Gastrocnemius medialis (tissue), 4 donors: ENCODE data around the gene MAP3K12. TPM values are rescaled to one million over a fixed set of nuclear protein-coding genes. Genes with fewer than 3 reads are reported as not detected.

Source experiments
- ATAC-seq, 2 donors: fragments of 150-250 bp; one replicate each; pipeline ENCODE4 v1.9.1; 2016
- DNase-seq, 2 donors: peaks; one replicate each; pipeline ENCODE4 v3.0.0-alpha.2; 2019
- H3K27ac ChIP-seq, 4 donors: fragments of 200-600 bp; sonication (generic); 1 replicate in 1 of 4; 2 replicates in 3 of 4; pipeline ENCODE4 v1.5.1; 2016 to 2018; ENCODE audit warnings: mild to moderate bottlenecking in 2 of 4, moderate library complexity in 1 of 4
- H3K27me3 ChIP-seq, 3 donors: fragments of 200-600 bp; sonication (generic) in 2 of 3; 1 replicate in 1 of 3; 2 replicates in 2 of 3; pipeline versions ENCODE4 v1.5.1 to v1.6.0; 2016 to 2019; ENCODE audit warnings: mild to moderate bottlenecking in 1 of 3, moderate library complexity in 1 of 3
- H3K36me3 ChIP-seq, 2 donors: fragments of 200-600 bp; sonication (generic) in 1 of 2; one replicate each; pipeline ENCODE4 v1.5.1; 2017 to 2018
- H3K4me1 ChIP-seq, 2 donors: fragments of 200-600 bp; sonication (generic) in 1 of 2; one replicate each; pipeline ENCODE4 v1.5.1; 2016 to 2017; ENCODE audit warnings: mild to moderate bottlenecking in 2 of 2
- H3K4me3 ChIP-seq, 4 donors: fragments of 200-600 bp; sonication (generic) in 3 of 4; 1 replicate in 1 of 4; 2 replicates in 3 of 4; pipeline ENCODE4 v1.5.1; 2016 to 2019; ENCODE audit warnings: mild to moderate bottlenecking in 2 of 4
- H3K9me3 ChIP-seq, 3 donors: fragments of 200-600 bp; sonication (generic) in 2 of 3; 1 replicate in 1 of 3; 2 replicates in 2 of 3; pipeline ENCODE4 v1.5.1; 2016 to 2019
- CTCF ChIP-seq, 5 experiments: fragments of 450-650 bp in 3 of 5; fragments of 200-600 bp in 2 of 5; sonication (generic) in 2 of 5; IDR thresholded peaks in 4 of 5; conservative IDR thresholded peaks in 1 of 5; 1 replicate in 4 of 5; 2 replicates in 1 of 5; pipeline ENCODE4 v1.5.1; 2016 to 2019; ENCODE audit warnings: antibody characterized with exemption in 5 of 5, mild to moderate bottlenecking in 3 of 5, moderate library complexity in 3 of 5
- POLR2A ChIP-seq, 2 donors: fragments of 450-650 bp; IDR thresholded peaks; one replicate each; pipeline ENCODE4 v1.6.1; 2017; ENCODE audit warnings: antibody characterized with exemption in 2 of 2, mild to moderate bottlenecking in 2 of 2, moderate library complexity in 2 of 2
- in situ Hi-C, 4 donors: fragments of 200-750 bp; cut with MboI; loops; one replicate each; pipeline versions ENCODE4 v1.15.0 to v1.8.0; 2017; ENCODE audit warnings: low sequenced_read_pairs in 4 of 4
- intact Hi-C: fragments of 100-400 bp; cut with DNase I; formaldehyde crosslinking; loops from one replicate; pipeline ENCODE4 v1.15.1; 2023; ENCODE audit warnings: low total_unique reads
- total RNA-seq, 4 donors: library from RNA; depleted of rRNA; stranded (reverse); fragments of >200 nt; gene quantifications; one replicate each; pipeline versions ENCODE4 v1.1.0 to v1.2.3, GENCODE V29; 2016

The MAP3K12 gene
- total RNA-seq, 4 donors from 2014 or later = 1.1 to 9.9 (median 3.8) TPM

DNA sequence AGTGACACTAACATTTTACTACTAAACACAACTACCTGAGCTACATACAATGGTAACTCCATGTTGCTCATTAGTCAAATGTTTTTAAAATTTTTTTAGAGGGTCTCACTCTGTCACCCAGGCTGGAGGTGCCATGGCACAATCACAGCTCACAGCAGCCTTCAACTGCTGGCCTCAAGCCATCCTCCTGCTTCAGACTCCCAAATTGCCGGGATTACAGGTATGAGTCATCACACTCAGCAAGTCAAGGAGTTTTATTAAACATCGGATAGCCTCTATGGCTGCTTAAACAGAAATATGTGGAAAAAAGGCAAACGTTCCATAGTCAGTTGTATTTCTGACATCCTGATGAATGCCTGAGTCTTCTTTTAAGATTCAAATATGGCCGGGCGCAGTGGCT is 19.1 kb upstream of the MAP3K12 start:
- H3K27me3 ChIP-seq = no peaks in the 10 kb centered on the region
- no peak overlapping the region for H3K4me3 ChIP-seq
- in situ Hi-C loops (loop anchor here in 2 of 4 donors (10.0 kb wide), 1 partner anchor 164 kb away; no protein-coding TSS in a partner anchor), intact Hi-C loops (no loop called here)
- no peaks in the 10 kb centered on the region for H3K4me1 ChIP-seq
- TF ChIP-seq POLR2A (IDR thresholded peaks at IDR 0.05) = no peak
- no peak for TF ChIP-seq CTCF (IDR thresholded peaks at IDR 0.05 in 4 of 5, conservative IDR thresholded peaks at IDR 0.05 in 1 of 5)
- no peak for ATAC-seq
- peaks cover 0 to 98% of the 10 kb centered on the region in 2 donors for H3K36me3 ChIP-seq
- H3K27ac ChIP-seq = no peak overlapping the region
- DNase-seq = no peak
- H3K9me3 ChIP-seq = no peaks in the 10 kb centered on the region

DNA sequence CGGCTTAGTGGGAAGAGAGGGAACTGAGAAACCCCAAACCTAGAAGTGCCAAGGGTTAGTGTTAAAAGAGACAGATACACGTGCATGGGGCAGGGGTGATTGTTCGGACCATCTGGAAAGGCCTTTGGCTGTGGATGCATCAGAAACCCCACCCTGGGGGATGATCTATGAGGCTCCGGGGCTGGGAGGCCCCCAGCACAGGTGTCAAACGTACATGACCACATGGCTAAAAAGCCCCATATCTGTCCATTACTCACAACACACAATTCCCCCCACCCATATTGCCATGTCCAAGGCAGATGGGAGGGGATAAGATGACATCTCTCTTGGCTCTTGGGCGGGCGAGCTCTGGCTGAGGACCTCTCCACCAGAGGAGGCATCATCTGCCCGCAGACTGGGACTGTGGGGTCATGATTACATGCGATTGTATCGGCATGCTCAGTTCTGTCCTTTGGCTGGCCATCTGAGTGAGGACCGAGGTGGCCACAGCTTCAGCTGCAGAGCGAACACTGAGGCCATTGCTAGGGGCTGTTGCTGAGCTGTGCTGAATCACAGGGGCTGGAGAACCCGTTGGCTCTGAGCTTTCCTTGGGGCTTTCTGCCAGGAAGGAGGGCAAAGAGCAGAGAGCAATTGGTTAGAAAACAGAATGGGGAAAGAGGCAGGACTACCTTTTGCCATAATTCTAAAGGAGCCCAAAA is 17.6 kb upstream of the MAP3K12 start:
- intact Hi-C loops (no loop called here), in situ Hi-C loops (loop anchor here in 2 of 4 donors (10.0 kb wide), 1 partner anchor 162 kb away; no protein-coding TSS in a partner anchor)
- Histone ChIP-seq H3K27ac (no peak overlapping the region), H3K4me1 (no peaks in the 10 kb centered on the region), H3K9me3 (no peaks in the 10 kb centered on the region), H3K36me3 (peaks cover 0 to 98% of the 10 kb centered on the region in 2 donors), H3K27me3 (no peaks in the 10 kb centered on the region), H3K4me3 (no peak overlapping the region)
- no peak for ATAC-seq
- no peak for DNase-seq
- no peak for TF ChIP-seq POLR2A (IDR thresholded peaks at IDR 0.05)
- TF ChIP-seq CTCF (IDR thresholded peaks at IDR 0.05 in 4 of 5, conservative IDR thresholded peaks at IDR 0.05 in 1 of 5) = no peak

- no peak for DNase-seq
- no peaks in the 10 kb centered on the region for H3K27me3 ChIP-seq
- H3K4me3 ChIP-seq = no peak overlapping the region
- no peak for ATAC-seq
- in situ Hi-C loops (loop anchor here in 2 of 4 donors (10.0 kb wide), 1 partner anchor 160 kb away; no protein-coding TSS in a partner anchor), intact Hi-C loops (no loop called here)
- no peaks in the 10 kb centered on the region for H3K4me1 ChIP-seq
- H3K9me3 ChIP-seq = no peaks in the 10 kb centered on the region
- TF ChIP-seq CTCF (IDR thresholded peaks at IDR 0.05 in 4 of 5, conservative IDR thresholded peaks at IDR 0.05 in 1 of 5) = no peak
- TF ChIP-seq POLR2A (IDR thresholded peaks at IDR 0.05) = no peak
- peaks cover 0 to 92% of the 10 kb centered on the region in 2 donors for H3K36me3 ChIP-seq
- H3K27ac ChIP-seq = no peak overlapping the region
Measured at GRCh38 chr12:53515291-53515680, 16.0 kb upstream of the MAP3K12 start.

GRCh38 chr12:53514628-53515290 is 15.5 kb upstream of the MAP3K12 start:
- Histone ChIP-seq H3K4me1 (no peaks in the 10 kb centered on the region), H3K36me3 (peaks cover 0 to 92% of the 10 kb centered on the region in 2 donors), H3K27ac (no peak overlapping the region), H3K9me3 (no peaks in the 10 kb centered on the region), H3K4me3 (no peak overlapping the region), H3K27me3 (no peaks in the 10 kb centered on the region)
- DNase-seq (no peak), ATAC-seq (no peak)
- TF ChIP-seq POLR2A (IDR thresholded peaks at IDR 0.05) (no peak), CTCF (IDR thresholded peaks at IDR 0.05 in 4 of 5, conservative IDR thresholded peaks at IDR 0.05 in 1 of 5) (no peak)
- intact Hi-C loops = no loop called here
- in situ Hi-C loops = loop anchor here in 2 of 4 donors (10.0 kb wide), 1 partner anchor 160 kb away; no protein-coding TSS in a partner anchor
